Urothelium cell line (cell line): ENCODE measurements around the gene SVIL.
A peak's percentile ranks its signal among the peaks of the same experiment; 100 is the strongest.
"Not testable (repeated sequence)": the region's sequence is repeated elsewhere in the genome, so short reads cannot be mapped to it uniquely, and the experiment has no call there.

Experiments
- DNase-seq: peaks from one replicate; pipeline ENCODE4 v3.0.0; 2011; ENCODE audit warnings: low spot score, mixed read lengths
- FAIRE-seq: peaks from 2 replicates; lab custom pipeline; 2011; peaks lifted over from hg19 to GRCh38; lab: Jason Lieb, UNC

The SVIL gene

GRCh38 chr10:29522918-29523317, 111.9 kb downstream of the SVIL start:
- DNase-seq (no peak), FAIRE-seq (no peak)

GRCh38 chr10:29522061-29522855, 112.5 kb downstream of the SVIL start:
- DNase-seq, result no peak
- no peak for FAIRE-seq

GRCh38 chr10:29519659-29520058, 115.1 kb downstream of the SVIL start:
- FAIRE-seq, result no peak
- no peak for DNase-seq

GRCh38 chr10:29517352-29517923, 117.3 kb downstream of the SVIL start:
- DNase-seq (peak; percentile 60), FAIRE-seq (no peak)

- peak; percentile 20 for FAIRE-seq
These were observed 118.3 kb downstream of the SVIL start for GRCh38 chr10:29516309-29516932.

GRCh38 chr10:29515879-29516278, 118.9 kb downstream of the SVIL start:
- FAIRE-seq, result peak; percentile 50
- DNase-seq, result not testable (repeated sequence)

More at GRCh38 chr10:29516309-29516932, 118.3 kb downstream of the SVIL start:
- not testable (repeated sequence) for DNase-seq

- FAIRE-seq, DNase-seq: not testable (repeated sequence)
These were observed 119.7 kb downstream of the SVIL start for GRCh38 chr10:29515104-29515503.

GRCh38 chr10:29514306-29514705, 120.5 kb downstream of the SVIL start:
- FAIRE-seq, result no peak
- DNase-seq, result no peak

GRCh38 chr10:29512425-29512974, 122.3 kb downstream of the SVIL start:
- FAIRE-seq (no peak), DNase-seq (no peak)

- not testable (repeated sequence) for DNase-seq, FAIRE-seq
These were observed 123.0 kb downstream of the SVIL start for GRCh38 chr10:29511806-29512205.

- not testable (repeated sequence) for DNase-seq
- peak; percentile 67 for FAIRE-seq
These were observed 124.2 kb downstream of the SVIL start for GRCh38 chr10:29510483-29511157.

GRCh38 chr10:29508554-29509244, 126.1 kb downstream of the SVIL start:
- DNase-seq (no peak), FAIRE-seq (no peak)

- DNase-seq, result not testable (repeated sequence)
- peak; percentile 92 for FAIRE-seq
These were observed 127.0 kb downstream of the SVIL start for GRCh38 chr10:29507750-29508149.

- DNase-seq, FAIRE-seq: not testable (repeated sequence)
These were observed 128.3 kb downstream of the SVIL start for GRCh38 chr10:29506324-29506921.

- no peak for DNase-seq
- peak; percentile 53 for FAIRE-seq
These were observed 132.4 kb downstream of the SVIL start for GRCh38 chr10:29502351-29502750.

GRCh38 chr10:29501692-29502091, 133.1 kb downstream of the SVIL start:
- FAIRE-seq (no peak), DNase-seq (peak; percentile 84)

- FAIRE-seq (peak; percentile 68), DNase-seq (no peak)
These were observed 134.7 kb downstream of the SVIL start for GRCh38 chr10:29499993-29500537.

- DNase-seq, result peak; percentile 79
- FAIRE-seq, result no peak
These were observed 138.2 kb downstream of the SVIL start for GRCh38 chr10:29496341-29497162.

GRCh38 chr10:29495366-29495765, 139.4 kb downstream of the SVIL start:
- peak; percentile 17 for FAIRE-seq
- DNase-seq, result no peak
